ENCODE measurements around the gene RFTN1. TPM values are rescaled to one million over a fixed set of nuclear protein-coding genes. Genes with fewer than 3 reads are reported as not detected.

Gene RFTN1
- total and polyA plus RNA-seq, 4 donors, result 4.4 to 20.4 (median 11.9) TPM

DNA sequence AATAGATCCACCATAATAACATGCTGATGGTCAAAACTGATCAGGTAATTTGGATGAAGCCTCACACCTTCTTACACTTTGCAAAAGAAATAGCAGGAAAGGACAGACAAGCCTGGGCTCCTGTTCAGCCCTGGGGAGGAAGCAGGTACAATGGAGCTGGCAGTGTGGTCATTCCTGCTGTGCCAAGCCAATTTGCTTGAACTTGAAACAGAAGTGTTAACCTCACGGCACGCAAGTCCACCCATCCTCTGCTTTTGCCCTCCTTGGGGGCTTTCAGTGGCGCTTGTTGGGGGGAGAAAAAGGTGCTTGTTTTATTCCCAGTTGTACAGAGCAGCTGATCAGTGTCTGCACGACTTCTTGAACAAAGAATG, 36.8 kb upstream of the RFTN1 start:
- WGBS, result 23% methylated on average over 4 of the region's 4 CpGs
- Histone ChIP-seq H3K27me3 (ENCODE audit: control insufficient read depth in 4 of 4, insufficient read depth in 4 of 4, low read length in 3 of 4) (no peaks in the 10 kb centered on the region), H3K4me3 (ENCODE audit: low read depth in 1 of 3, low read length in 3 of 3) (peak overlapping the region; percentile 16 to 28 (median 25)), H3K9ac (ENCODE audit: low read depth in 1 of 2, low read length in 2 of 2) (no peak overlapping the region), H3K9me3 (ENCODE audit: control insufficient read depth in 4 of 4, low read length in 3 of 4) (no peaks in the 10 kb centered on the region), H3K4me1 (ENCODE audit: control insufficient read depth in 4 of 4, insufficient read depth in 4 of 4, low read length in 3 of 4) (peaks cover 0 to 8% (median 5%) of the 10 kb centered on the region in 4 donors), H3K27ac (ENCODE audit: low read depth in 1 of 2, low read length in 2 of 2) (no peak overlapping the region), H3K36me3 (ENCODE audit: control insufficient read depth in 4 of 4, insufficient read depth in 3 of 4, low read depth in 1 of 4, low read length in 3 of 4) (no peaks in the 10 kb centered on the region)
- peak in 1 of 2 donors; percentile 1 for TF ChIP-seq RXRA (IDR thresholded peaks at IDR 0.05)
- no peak for TF ChIP-seq FOXA1 (IDR thresholded peaks at IDR 0.05)
- no peak for DNase-seq (ENCODE audit: low spot score)

DNA sequence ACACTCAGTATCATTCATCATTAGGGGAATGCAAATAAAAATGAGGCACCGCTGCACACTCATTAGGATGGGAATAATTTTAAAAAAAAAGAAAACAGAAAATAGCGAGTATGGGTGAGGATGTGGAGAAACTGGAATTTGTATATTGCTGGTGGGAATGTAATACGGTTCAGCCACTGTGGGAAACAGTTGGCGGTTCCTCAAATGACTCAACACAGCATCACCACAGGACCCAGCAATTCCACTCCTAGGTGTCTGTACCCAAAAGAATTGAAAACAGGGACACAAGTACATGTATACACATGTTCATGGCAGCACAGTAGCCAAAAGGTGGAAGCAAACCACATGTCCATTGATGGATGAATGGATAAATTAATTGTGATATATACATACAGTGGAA, 35.2 kb upstream of the RFTN1 start:
- no peaks in the 10 kb centered on the region for H3K9me3 ChIP-seq (ENCODE audit: control insufficient read depth in 4 of 4, low read length in 3 of 4)
- no peak overlapping the region for H3K9ac ChIP-seq (ENCODE audit: low read depth in 1 of 2, low read length in 2 of 2)
- TF ChIP-seq, protein P1, sequence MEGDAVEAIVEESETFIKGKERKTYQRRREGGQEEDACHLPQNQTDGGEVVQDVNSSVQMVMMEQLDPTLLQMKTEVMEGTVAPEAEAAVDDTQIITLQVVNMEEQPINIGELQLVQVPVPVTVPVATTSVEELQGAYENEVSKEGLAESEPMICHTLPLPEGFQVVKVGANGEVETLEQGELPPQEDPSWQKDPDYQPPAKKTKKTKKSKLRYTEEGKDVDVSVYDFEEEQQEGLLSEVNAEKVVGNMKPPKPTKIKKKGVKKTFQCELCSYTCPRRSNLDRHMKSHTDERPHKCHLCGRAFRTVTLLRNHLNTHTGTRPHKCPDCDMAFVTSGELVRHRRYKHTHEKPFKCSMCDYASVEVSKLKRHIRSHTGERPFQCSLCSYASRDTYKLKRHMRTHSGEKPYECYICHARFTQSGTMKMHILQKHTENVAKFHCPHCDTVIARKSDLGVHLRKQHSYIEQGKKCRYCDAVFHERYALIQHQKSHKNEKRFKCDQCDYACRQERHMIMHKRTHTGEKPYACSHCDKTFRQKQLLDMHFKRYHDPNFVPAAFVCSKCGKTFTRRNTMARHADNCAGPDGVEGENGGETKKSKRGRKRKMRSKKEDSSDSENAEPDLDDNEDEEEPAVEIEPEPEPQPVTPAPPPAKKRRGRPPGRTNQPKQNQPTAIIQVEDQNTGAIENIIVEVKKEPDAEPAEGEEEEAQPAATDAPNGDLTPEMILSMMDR (IDR thresholded peaks at IDR 0.05; ENCODE audit: low read depth, low read length, missing input control), result no peak
- TF ChIP-seq HNF4A (conservative IDR thresholded peaks at IDR 0.05) (no peak), FOXA2 (IDR thresholded peaks at IDR 0.05) (no peak), EGR1 (IDR thresholded peaks at IDR 0.05; ENCODE audit: low read depth in 2 of 2) (no peak), RXRA (IDR thresholded peaks at IDR 0.05) (no peak)
- TF ChIP-seq, protein P2, sequence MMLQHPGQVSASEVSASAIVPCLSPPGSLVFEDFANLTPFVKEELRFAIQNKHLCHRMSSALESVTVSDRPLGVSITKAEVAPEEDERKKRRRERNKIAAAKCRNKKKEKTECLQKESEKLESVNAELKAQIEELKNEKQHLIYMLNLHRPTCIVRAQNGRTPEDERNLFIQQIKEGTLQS (IDR thresholded peaks at IDR 0.05), result no peak
- TF ChIP-seq, protein P3, sequence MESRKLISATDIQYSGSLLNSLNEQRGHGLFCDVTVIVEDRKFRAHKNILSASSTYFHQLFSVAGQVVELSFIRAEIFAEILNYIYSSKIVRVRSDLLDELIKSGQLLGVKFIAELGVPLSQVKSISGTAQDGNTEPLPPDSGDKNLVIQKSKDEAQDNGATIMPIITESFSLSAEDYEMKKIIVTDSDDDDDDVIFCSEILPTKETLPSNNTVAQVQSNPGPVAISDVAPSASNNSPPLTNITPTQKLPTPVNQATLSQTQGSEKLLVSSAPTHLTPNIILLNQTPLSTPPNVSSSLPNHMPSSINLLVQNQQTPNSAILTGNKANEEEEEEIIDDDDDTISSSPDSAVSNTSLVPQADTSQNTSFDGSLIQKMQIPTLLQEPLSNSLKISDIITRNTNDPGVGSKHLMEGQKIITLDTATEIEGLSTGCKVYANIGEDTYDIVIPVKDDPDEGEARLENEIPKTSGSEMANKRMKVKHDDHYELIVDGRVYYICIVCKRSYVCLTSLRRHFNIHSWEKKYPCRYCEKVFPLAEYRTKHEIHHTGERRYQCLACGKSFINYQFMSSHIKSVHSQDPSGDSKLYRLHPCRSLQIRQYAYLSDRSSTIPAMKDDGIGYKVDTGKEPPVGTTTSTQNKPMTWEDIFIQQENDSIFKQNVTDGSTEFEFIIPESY (IDR thresholded peaks at IDR 0.05), result no peak
- TF ChIP-seq, protein P4, sequence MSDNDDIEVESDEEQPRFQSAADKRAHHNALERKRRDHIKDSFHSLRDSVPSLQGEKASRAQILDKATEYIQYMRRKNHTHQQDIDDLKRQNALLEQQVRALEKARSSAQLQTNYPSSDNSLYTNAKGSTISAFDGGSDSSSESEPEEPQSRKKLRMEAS (IDR thresholded peaks at IDR 0.05), result no peak
- 92% methylated on average over 4 of the region's 4 CpGs for WGBS
- no peaks in the 10 kb centered on the region for H3K36me3 ChIP-seq (ENCODE audit: control insufficient read depth in 4 of 4, insufficient read depth in 3 of 4, low read depth in 1 of 4, low read length in 3 of 4)
- no peaks in the 10 kb centered on the region for H3K27me3 ChIP-seq (ENCODE audit: control insufficient read depth in 4 of 4, insufficient read depth in 4 of 4, low read length in 3 of 4)
- peaks cover 0 to 8% (median 5%) of the 10 kb centered on the region in 4 donors for H3K4me1 ChIP-seq (ENCODE audit: control insufficient read depth in 4 of 4, insufficient read depth in 4 of 4, low read length in 3 of 4)
- DNase-seq (ENCODE audit: low spot score), result no peak
- H3K4me3 ChIP-seq (ENCODE audit: low read depth in 1 of 3, low read length in 3 of 3), result no peak overlapping the region
- no peak overlapping the region for H3K27ac ChIP-seq (ENCODE audit: low read depth in 1 of 2, low read length in 2 of 2)

DNA sequence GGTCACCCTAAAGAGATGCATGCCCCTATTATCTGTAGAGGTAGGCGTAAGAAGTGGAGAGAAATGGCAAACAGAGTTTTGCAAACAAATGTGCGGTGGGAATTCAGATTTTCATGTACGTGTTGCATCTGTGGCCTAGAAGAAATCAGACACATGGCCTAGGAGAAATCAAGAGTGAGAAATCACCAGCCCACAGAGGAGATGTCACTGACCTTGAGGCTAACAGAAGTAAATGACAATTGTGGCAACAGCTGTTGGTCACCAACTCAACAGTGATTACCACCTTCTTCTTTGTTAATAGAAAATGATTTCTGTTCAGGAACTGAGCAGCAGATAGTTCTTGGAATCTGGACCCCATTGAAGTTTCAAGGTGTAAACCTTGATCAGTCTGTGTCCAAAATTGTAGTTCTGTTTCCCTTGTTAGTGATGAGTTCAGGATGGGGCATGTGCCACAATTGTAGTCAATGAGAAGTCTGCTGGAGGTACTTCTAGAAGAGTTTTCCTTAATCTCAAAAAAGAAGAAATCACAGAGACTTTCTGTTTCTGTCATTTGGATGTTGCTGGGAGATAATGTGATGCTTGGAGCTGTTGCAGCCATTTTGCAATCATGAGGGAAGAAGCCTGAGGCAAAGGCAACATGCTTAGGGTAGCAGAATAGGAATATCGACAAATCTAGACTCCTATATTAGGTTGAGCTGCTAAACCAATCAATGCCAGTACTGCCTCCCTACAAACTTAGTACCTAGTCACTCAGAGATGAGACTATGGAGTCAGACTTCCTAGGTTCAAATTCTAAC, 34.3 kb upstream of the RFTN1 start:
- no peak overlapping the region for H3K4me3 ChIP-seq (ENCODE audit: low read depth in 1 of 3, low read length in 3 of 3)
- no peak for DNase-seq (ENCODE audit: low spot score)
- 94% methylated on average over 4 of the region's 4 CpGs for WGBS
- H3K9me3 ChIP-seq (ENCODE audit: control insufficient read depth in 4 of 4, low read length in 3 of 4), result no peaks in the 10 kb centered on the region
- H3K4me1 ChIP-seq (ENCODE audit: control insufficient read depth in 4 of 4, insufficient read depth in 4 of 4, low read length in 3 of 4), result peaks cover 0 to 8% (median 5%) of the 10 kb centered on the region in 4 donors
- H3K9ac ChIP-seq (ENCODE audit: low read depth in 1 of 2, low read length in 2 of 2), result no peak overlapping the region
- no peak overlapping the region for H3K27ac ChIP-seq (ENCODE audit: low read depth in 1 of 2, low read length in 2 of 2)
- H3K27me3 ChIP-seq (ENCODE audit: control insufficient read depth in 4 of 4, insufficient read depth in 4 of 4, low read length in 3 of 4), result no peaks in the 10 kb centered on the region
- no peaks in the 10 kb centered on the region for H3K36me3 ChIP-seq (ENCODE audit: control insufficient read depth in 4 of 4, insufficient read depth in 3 of 4, low read depth in 1 of 4, low read length in 3 of 4)
- TF ChIP-seq, protein P5, sequence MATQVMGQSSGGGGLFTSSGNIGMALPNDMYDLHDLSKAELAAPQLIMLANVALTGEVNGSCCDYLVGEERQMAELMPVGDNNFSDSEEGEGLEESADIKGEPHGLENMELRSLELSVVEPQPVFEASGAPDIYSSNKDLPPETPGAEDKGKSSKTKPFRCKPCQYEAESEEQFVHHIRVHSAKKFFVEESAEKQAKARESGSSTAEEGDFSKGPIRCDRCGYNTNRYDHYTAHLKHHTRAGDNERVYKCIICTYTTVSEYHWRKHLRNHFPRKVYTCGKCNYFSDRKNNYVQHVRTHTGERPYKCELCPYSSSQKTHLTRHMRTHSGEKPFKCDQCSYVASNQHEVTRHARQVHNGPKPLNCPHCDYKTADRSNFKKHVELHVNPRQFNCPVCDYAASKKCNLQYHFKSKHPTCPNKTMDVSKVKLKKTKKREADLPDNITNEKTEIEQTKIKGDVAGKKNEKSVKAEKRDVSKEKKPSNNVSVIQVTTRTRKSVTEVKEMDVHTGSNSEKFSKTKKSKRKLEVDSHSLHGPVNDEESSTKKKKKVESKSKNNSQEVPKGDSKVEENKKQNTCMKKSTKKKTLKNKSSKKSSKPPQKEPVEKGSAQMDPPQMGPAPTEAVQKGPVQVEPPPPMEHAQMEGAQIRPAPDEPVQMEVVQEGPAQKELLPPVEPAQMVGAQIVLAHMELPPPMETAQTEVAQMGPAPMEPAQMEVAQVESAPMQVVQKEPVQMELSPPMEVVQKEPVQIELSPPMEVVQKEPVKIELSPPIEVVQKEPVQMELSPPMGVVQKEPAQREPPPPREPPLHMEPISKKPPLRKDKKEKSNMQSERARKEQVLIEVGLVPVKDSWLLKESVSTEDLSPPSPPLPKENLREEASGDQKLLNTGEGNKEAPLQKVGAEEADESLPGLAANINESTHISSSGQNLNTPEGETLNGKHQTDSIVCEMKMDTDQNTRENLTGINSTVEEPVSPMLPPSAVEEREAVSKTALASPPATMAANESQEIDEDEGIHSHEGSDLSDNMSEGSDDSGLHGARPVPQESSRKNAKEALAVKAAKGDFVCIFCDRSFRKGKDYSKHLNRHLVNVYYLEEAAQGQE (IDR thresholded peaks at IDR 0.05), result no peak
- TF ChIP-seq GABPA (IDR thresholded peaks at IDR 0.05 in 1 of 2, conservative IDR thresholded peaks at IDR 0.05 in 1 of 2) (no peak), HNF4A (conservative IDR thresholded peaks at IDR 0.05) (no peak), SP1 (IDR thresholded peaks at IDR 0.05) (no peak), FOXA1 (IDR thresholded peaks at IDR 0.05) (no peak)
- TF ChIP-seq, protein P2 (IDR thresholded peaks at IDR 0.05), result no peak
- TF ChIP-seq, protein P1 (IDR thresholded peaks at IDR 0.05; ENCODE audit: low read depth, low read length, missing input control), result no peak

Measured in liver (tissue), 9 donors.